GM19395 (cell line): ENCODE data around the gene SFMBT1.

Source experiments
- ATAC-seq: cut with Tn5 transposase; IDR thresholded peaks from one replicate; pipeline ENCODE4 v1.9.1; 2021; ENCODE audit warnings: mild to moderate bottlenecking, moderate library complexity; ENCODE audit not compliant: unreplicated experiment

Gene SFMBT1

DNA sequence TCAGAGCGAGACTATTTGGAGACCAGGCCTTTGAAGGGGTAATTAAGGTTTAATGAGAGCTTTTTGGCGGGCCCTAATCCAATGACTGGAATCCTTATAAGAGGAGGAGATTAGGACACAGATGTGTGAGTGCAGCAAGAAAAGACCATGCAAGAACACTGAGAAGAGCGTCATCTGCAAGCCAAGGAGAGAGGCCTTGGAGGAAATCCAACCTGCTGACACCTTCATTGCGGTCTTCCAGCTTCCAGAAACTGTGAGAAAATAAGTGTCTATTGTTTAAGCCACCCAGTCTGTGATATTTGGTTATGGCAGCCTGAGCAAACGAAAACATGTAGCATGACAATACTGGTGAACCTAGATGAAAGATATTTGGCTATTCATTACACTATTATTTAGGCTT lies 188.0 kb downstream of the SFMBT1 start:
- no peak for ATAC-seq

DNA sequence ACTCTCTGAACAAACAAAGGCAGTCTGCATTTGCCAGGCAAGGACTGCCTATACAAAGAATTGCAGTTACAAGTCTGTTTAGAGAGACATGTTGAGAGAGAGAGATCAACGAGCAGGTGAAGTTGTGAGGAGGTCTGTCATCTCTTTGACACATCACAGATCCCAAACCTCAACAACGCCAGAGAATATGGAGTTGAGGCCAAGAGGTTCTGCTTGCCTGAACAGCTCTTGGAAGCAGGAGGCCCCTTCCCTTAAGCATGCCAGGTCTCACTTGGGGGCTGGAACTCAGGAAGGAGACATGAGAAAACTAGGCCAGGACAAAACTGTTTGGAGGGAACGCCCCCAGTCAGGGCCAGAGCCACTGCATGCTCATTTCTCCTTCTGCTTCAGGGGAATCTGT lies 188.7 kb downstream of the SFMBT1 start:
- ATAC-seq: no peak

DNA sequence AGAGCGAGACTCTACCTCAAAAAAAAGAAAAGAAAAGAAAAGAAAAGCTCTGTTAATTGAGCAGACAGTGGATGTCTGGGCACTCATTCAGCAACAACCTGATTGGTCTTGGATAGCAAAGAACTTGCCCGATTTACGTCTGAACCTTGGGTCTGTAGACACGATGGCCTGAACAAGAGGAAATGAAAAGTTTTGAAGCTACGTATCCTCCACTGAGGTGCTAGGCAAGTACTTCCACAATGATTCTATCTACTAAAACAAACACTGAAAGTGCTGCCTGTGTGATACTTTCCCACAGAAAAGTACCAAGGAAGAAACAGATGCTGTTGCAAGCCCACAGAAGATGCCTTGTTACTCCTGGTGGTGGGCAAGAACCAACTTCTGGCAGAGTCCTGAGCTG lies 189.2 kb downstream of the SFMBT1 start:
- ATAC-seq: no peak

DNA sequence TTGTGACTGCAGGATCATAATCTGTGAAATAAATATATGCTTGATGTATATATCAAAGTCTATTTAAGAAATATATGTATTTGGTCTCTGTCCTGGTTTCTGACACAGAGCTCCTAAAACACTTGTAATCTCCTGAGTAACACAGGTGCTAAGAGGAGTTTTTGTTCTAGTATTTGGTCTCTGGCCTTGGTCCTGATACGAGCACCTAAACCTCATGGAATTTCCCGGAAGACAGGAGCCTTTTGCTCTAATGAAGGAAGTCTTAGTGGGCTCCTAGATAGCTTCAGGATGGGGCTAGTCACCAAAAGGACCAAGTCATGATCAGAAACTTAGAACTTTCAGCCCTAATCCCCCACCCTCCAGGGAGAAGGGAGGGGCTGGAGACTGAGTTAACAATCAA lies 191.9 kb downstream of the SFMBT1 start:
- ATAC-seq: no peak
